DMS114 treated with DMSO at 0.1 percent for 48 hours (cell line): ENCODE results near the gene ULK3.

Source experiments
- DNase-seq: peaks from one replicate; lab custom pipeline; 2025; ENCODE audit not compliant: unreplicated experiment; lab: John Stamatoyannopoulos, UW

The ULK3 gene

DNA sequence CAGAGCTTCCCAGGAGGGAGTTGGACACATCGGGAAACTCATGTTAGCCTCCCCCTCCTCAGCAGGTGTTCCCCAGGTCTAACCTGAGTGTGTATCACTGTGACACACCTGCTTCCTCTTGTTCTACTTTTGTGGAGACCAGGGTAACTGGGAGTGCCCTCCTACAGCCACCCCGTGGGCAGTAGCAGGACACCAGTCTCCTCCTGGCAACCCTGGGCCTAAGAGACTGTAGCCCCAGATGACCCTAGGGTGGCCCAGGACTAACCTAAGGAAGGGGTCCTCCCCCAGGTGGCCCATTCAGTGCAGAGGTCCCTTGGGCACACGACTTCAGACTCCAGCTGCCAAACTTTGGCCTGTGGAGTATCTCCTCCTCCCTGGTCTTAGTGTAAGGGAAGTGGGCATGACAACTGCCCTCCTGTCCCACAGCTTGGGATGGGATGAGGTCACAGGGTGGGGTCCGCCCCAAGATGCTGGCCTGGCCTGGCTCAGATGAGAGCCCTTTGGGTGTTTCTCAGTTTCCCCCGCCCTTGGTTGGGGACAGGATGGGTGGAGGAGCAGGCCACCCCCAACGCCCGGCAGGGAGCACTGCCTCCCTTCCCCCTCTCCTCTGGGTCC is 56.3 kb downstream of the ULK3 start:
- no peak for DNase-seq
